H7 (cell line): ENCODE data around the gene LRRC71. TPM values are rescaled to one million over a fixed set of nuclear protein-coding genes. Genes with fewer than 3 reads are reported as not detected.
A peak's percentile ranks its signal among the peaks of the same experiment; 100 is the strongest.
"Not testable (repeated sequence)": the region's sequence is repeated elsewhere in the genome, so short reads cannot be mapped to it uniquely, and the experiment has no call there.

Source experiments
- DNase-seq: peaks from one replicate; pipeline ENCODE4 v3.0.0; 2012
- H3K27me3 ChIP-seq: 2 replicates; pipeline ENCODE4 v1.6.0; 2011; ENCODE audit warnings: mild to moderate bottlenecking, low read length; ENCODE audit not compliant: control insufficient read depth, insufficient read depth
- H3K36me3 ChIP-seq: replicated peaks from 2 replicates; pipeline ENCODE4 v1.5.1; 2011; ENCODE audit warnings: low read length; ENCODE audit not compliant: control insufficient read depth, insufficient read depth
- H3K4me3 ChIP-seq: 2 replicates; pipeline ENCODE4 v1.5.1; 2011; ENCODE audit warnings: low read depth, mild to moderate bottlenecking, control low read depth, low read length, moderate library complexity; ENCODE audit not compliant: insufficient read depth
- total RNA-seq: library from RNA; depleted of rRNA; stranded (reverse); fragments of >200 nt; shearing (Covaris generic); gene quantifications from 2 replicates; pipeline ENCODE4 v1.2.3, GENCODE V29; 2014

Gene LRRC71
- total RNA-seq, 1 experiment from 2014 or later, result not detected

- DNase-seq, result peak; percentile 85
- H3K4me3 ChIP-seq, result peak overlapping the region; percentile 51
- H3K27me3 ChIP-seq, result peaks cover 95% of the 10 kb centered on the region
- no peaks in the 10 kb centered on the region for H3K36me3 ChIP-seq
Observed at GRCh38 chr1:156924478-156925153, 4.2 kb downstream of the LRRC71 start.

- DNase-seq, result no peak
- H3K4me3 ChIP-seq, result no peak overlapping the region
Observed at GRCh38 chr1:156925154-156926010, 5.0 kb downstream of the LRRC71 start.

GRCh38 chr1:156926175-156926574 lies 5.7 kb downstream of the LRRC71 start:
- H3K36me3 ChIP-seq, result no peaks in the 10 kb centered on the region
- peaks cover 87% of the 10 kb centered on the region for H3K27me3 ChIP-seq
- no peak for DNase-seq
- no peak overlapping the region for H3K4me3 ChIP-seq

More at GRCh38 chr1:156925154-156926010, 5.0 kb downstream of the LRRC71 start:
- peaks cover 92% of the 10 kb centered on the region for H3K27me3 ChIP-seq
- H3K36me3 ChIP-seq, result no peaks in the 10 kb centered on the region

GRCh38 chr1:156926695-156927094 lies 6.3 kb downstream of the LRRC71 start:
- H3K27me3 ChIP-seq, result peaks cover 83% of the 10 kb centered on the region

GRCh38 chr1:156927215-156928042 lies 7.0 kb downstream of the LRRC71 start:
- H3K27me3 ChIP-seq, result peaks cover 76% of the 10 kb centered on the region
- H3K36me3 ChIP-seq, result no peaks in the 10 kb centered on the region
- peak overlapping the region; percentile 58 for H3K4me3 ChIP-seq
- DNase-seq, result peak; percentile 94

More at GRCh38 chr1:156926695-156927094, 6.3 kb downstream of the LRRC71 start:
- H3K36me3 ChIP-seq, H3K4me3 ChIP-seq, DNase-seq: not testable (repeated sequence)

GRCh38 chr1:156928043-156928602 lies 7.7 kb downstream of the LRRC71 start:
- H3K4me3 ChIP-seq, result no peak overlapping the region; the same call in 1 of the 2 replicates
- H3K36me3 ChIP-seq, result no peaks in the 10 kb centered on the region
- H3K27me3 ChIP-seq, result peaks cover 69% of the 10 kb centered on the region
- DNase-seq, result no peak

- DNase-seq, result no peak
- peaks cover 1% of the 10 kb centered on the region; the same call in 1 of the 2 replicates for H3K36me3 ChIP-seq
- no peak overlapping the region for H3K4me3 ChIP-seq
- peaks cover 53% of the 10 kb centered on the region for H3K27me3 ChIP-seq
Observed at GRCh38 chr1:156929596-156930238, 9.3 kb downstream of the LRRC71 start.

- DNase-seq, result no peak
- Histone ChIP-seq H3K4me3 (no peak overlapping the region), H3K27me3 (peaks cover 45% of the 10 kb centered on the region), H3K36me3 (peaks cover 3% of the 10 kb centered on the region)
Observed at GRCh38 chr1:156930483-156930882, 10.1 kb downstream of the LRRC71 start.

- DNase-seq, result no peak
- Histone ChIP-seq H3K27me3 (peaks cover 36% of the 10 kb centered on the region), H3K4me3 (no peak overlapping the region), H3K36me3 (peaks cover 3% of the 10 kb centered on the region)
Observed at GRCh38 chr1:156931211-156931952, 10.9 kb downstream of the LRRC71 start.

- Histone ChIP-seq H3K36me3 (peaks cover 6% of the 10 kb centered on the region), H3K27me3 (peaks cover 29% of the 10 kb centered on the region), H3K4me3 (no peak overlapping the region)
- DNase-seq, result no peak
Observed at GRCh38 chr1:156931974-156932710, 11.7 kb downstream of the LRRC71 start.

- H3K27me3 ChIP-seq, result peaks cover 19% of the 10 kb centered on the region
- DNase-seq, result no peak
- H3K4me3 ChIP-seq, result no peak overlapping the region
- peaks cover 6% of the 10 kb centered on the region for H3K36me3 ChIP-seq
Observed at GRCh38 chr1:156933136-156933535, 12.7 kb downstream of the LRRC71 start.

GRCh38 chr1:156935505-156936128 lies 15.2 kb downstream of the LRRC71 start:
- Histone ChIP-seq H3K36me3 (peaks cover 24% of the 10 kb centered on the region), H3K27me3 (peaks cover 2% of the 10 kb centered on the region), H3K4me3 (no peak overlapping the region)
- DNase-seq, result no peak
